ENCODE measurements around the gene SPOCK1. TPM values are rescaled to one million over a fixed set of nuclear protein-coding genes. Genes with fewer than 3 reads are reported as not detected.
A peak's percentile ranks its signal among the peaks of the same experiment; 100 is the strongest.
"Not testable (repeated sequence)": the region's sequence is repeated elsewhere in the genome, so short reads cannot be mapped to it uniquely, and the experiment has no call there.

SPOCK1 gene
- total RNA-seq, 1 donor from 2014 or later: 8.4 TPM

- no peak for DNase-seq
- no peaks in the 10 kb centered on the region for H3K27me3 ChIP-seq (ENCODE audit: low read depth)
- H3K36me3 ChIP-seq: no peaks in the 10 kb centered on the region
- no peak overlapping the region for H3K4me3 ChIP-seq
- intact Hi-C loops (cut with DNase I): no loop called here
- H3K4me1 ChIP-seq: no peaks in the 10 kb centered on the region
- TF ChIP-seq CTCF (IDR thresholded peaks at IDR 0.05): no peak
- no peak for ATAC-seq
- H3K9me3 ChIP-seq: peaks cover 5% of the 10 kb centered on the region
- no peak overlapping the region for H3K27ac ChIP-seq
Observed at GRCh38 chr5:136963504-136963903, 535.6 kb downstream of the SPOCK1 start.

GRCh38 chr5:136957428-136957827, 541.7 kb downstream of the SPOCK1 start:
- DNase-seq (no peak), ATAC-seq (no peak)
- Histone ChIP-seq H3K4me3 (no peak overlapping the region), H3K9me3 (peaks cover 5% of the 10 kb centered on the region), H3K4me1 (no peaks in the 10 kb centered on the region), H3K27me3 (ENCODE audit: low read depth) (no peaks in the 10 kb centered on the region), H3K36me3 (no peaks in the 10 kb centered on the region), H3K27ac (no peak overlapping the region)
- intact Hi-C loops (cut with DNase I): no loop called here
- TF ChIP-seq CTCF (IDR thresholded peaks at IDR 0.05): no peak

- H3K4me1 ChIP-seq; H3K4me3 ChIP-seq; DNase-seq; H3K27me3 ChIP-seq (ENCODE audit: low read depth); intact Hi-C loops (cut with DNase I); H3K9me3 ChIP-seq; H3K27ac ChIP-seq; H3K36me3 ChIP-seq: not testable (repeated sequence)
- ATAC-seq: peak; percentile 52 to 64
Observed at GRCh38 chr5:136954142-136954541, 545.0 kb downstream of the SPOCK1 start.

- intact Hi-C loops (cut with DNase I); H3K9me3 ChIP-seq; H3K4me1 ChIP-seq; H3K36me3 ChIP-seq; H3K4me3 ChIP-seq; H3K27ac ChIP-seq; H3K27me3 ChIP-seq (ENCODE audit: low read depth): not testable (repeated sequence)
- peak; percentile 70 for DNase-seq
- ATAC-seq: peak; percentile 88 to 91
Observed at GRCh38 chr5:136953346-136954069, 545.6 kb downstream of the SPOCK1 start.

- Histone ChIP-seq H3K27me3 (ENCODE audit: low read depth) (no peaks in the 10 kb centered on the region), H3K36me3 (no peaks in the 10 kb centered on the region), H3K4me1 (no peaks in the 10 kb centered on the region), H3K4me3 (no peak overlapping the region), H3K27ac (no peak overlapping the region), H3K9me3 (no peaks in the 10 kb centered on the region)
- DNase-seq (no peak), ATAC-seq (no peak)
- no peak for TF ChIP-seq CTCF (IDR thresholded peaks at IDR 0.05)
- intact Hi-C loops (cut with DNase I): no loop called here
Observed at GRCh38 chr5:136927571-136927970, 571.6 kb downstream of the SPOCK1 start.

- Histone ChIP-seq H3K4me3 (no peak overlapping the region), H3K9me3 (no peaks in the 10 kb centered on the region), H3K4me1 (no peaks in the 10 kb centered on the region), H3K36me3 (no peaks in the 10 kb centered on the region), H3K27ac (no peak overlapping the region), H3K27me3 (ENCODE audit: low read depth) (no peaks in the 10 kb centered on the region)
- DNase-seq: no peak
- no peak for TF ChIP-seq CTCF (IDR thresholded peaks at IDR 0.05)
- no peak for ATAC-seq
- intact Hi-C loops (cut with DNase I): no loop called here
Observed at GRCh38 chr5:136926073-136926472, 573.1 kb downstream of the SPOCK1 start.

Other genes starting within 250 kb of the SPOCK1 start
- gene KLHL3, start 236.8 kb upstream of the SPOCK1 start, total RNA-seq: 6.7 TPM

Data from lower lobe of right lung (tissue), 2 donors.